Neuron (in vitro differentiated cells): ENCODE results near the gene NUDCD3.

Experiments used
- H2AFZ ChIP-seq: one replicate; pipeline ENCODE4 v1.6.1; 2013; ENCODE audit warnings: low read depth, mild to moderate bottlenecking, inconsistent platforms, low read length, moderate library complexity
- H3K27me3 ChIP-seq: one replicate; pipeline ENCODE4 v1.6.1; 2013; ENCODE audit warnings: low read length; ENCODE audit not compliant: insufficient read depth
- H3K36me3 ChIP-seq: one replicate; pipeline ENCODE4 v1.6.1; 2013; ENCODE audit warnings: low read length; ENCODE audit not compliant: insufficient read depth
- H3K4me1 ChIP-seq: one replicate; pipeline ENCODE4 v1.6.1; 2013; ENCODE audit warnings: low read length; ENCODE audit not compliant: insufficient read depth
- H3K4me3 ChIP-seq: 2 replicates; pipeline ENCODE4 v1.5.1; 2013; ENCODE audit warnings: mild to moderate bottlenecking, low read length, moderate library complexity
- H3K9me3 ChIP-seq: one replicate; pipeline ENCODE4 v1.6.1; 2013; ENCODE audit warnings: low read length

The NUDCD3 gene

DNA sequence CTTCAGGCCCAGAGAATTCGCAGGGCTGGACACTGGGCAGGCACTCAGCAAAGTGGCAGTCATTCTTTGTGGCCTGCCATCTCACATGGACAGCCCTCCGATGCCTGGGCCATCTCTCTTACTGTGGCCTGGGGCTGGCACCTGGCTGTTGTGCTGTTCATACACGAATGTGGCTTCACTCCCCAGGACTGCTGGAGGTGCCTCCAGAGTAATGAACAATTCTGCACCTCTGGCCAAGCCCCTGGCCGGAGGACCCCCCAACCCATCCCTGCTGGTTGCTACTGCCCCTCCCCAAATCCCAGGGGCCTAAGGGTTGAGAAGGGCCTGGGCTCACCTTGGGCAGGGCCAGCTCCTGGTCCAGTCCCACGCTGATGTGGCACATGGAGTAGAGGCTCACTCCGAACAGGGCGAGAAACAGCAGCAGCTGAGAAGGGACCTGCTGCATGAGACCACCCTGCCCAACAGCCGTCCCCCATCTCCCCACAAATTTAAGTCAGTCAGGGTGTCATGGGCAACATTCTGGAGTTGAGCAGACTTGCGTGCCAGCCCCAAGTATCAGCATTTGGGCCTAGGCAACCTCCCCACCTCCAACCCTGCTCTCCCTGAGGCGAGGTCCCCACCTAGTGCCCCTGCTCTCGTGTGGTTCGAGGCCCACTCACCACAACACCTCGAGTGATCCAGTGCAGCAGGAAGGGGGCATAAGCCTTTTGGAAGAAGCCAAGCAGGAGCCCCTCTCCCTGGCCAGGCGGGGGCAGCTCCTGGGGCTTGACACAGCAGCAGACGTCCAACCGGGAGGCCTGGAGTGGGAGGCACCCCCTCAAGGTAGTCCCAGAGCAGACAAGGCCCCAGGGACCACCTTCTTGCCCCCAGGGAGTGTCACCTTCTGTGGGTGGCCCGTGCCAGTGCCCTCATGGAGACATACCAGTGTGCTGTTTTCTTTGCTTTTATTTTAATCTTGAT, 41.2 kb upstream of the NUDCD3 start:
- no peaks in the 10 kb centered on the region for H3K36me3 ChIP-seq
- peaks cover 3% of the 10 kb centered on the region for H3K27me3 ChIP-seq
- H3K9me3 ChIP-seq = no peaks in the 10 kb centered on the region
- H3K4me3 ChIP-seq = no peak overlapping the region
- no peak overlapping the region for H2AFZ ChIP-seq
- no peaks in the 10 kb centered on the region for H3K4me1 ChIP-seq

- no peaks in the 10 kb centered on the region for H3K9me3 ChIP-seq
- no peaks in the 10 kb centered on the region for H3K4me1 ChIP-seq
- no peak overlapping the region for H3K4me3 ChIP-seq
- no peaks in the 10 kb centered on the region for H3K36me3 ChIP-seq
- H3K27me3 ChIP-seq = peaks cover 3% of the 10 kb centered on the region
- no peak overlapping the region for H2AFZ ChIP-seq
These were observed 40.5 kb upstream of the NUDCD3 start for GRCh38 chr7:44530990-44531389.

GRCh38 chr7:44524811-44525388, 34.4 kb upstream of the NUDCD3 start:
- no peaks in the 10 kb centered on the region for H3K9me3 ChIP-seq
- no peak overlapping the region for H2AFZ ChIP-seq
- H3K4me1 ChIP-seq = no peaks in the 10 kb centered on the region
- peaks cover 12% of the 10 kb centered on the region for H3K27me3 ChIP-seq
- H3K4me3 ChIP-seq = no peak overlapping the region
- H3K36me3 ChIP-seq = no peaks in the 10 kb centered on the region

DNA sequence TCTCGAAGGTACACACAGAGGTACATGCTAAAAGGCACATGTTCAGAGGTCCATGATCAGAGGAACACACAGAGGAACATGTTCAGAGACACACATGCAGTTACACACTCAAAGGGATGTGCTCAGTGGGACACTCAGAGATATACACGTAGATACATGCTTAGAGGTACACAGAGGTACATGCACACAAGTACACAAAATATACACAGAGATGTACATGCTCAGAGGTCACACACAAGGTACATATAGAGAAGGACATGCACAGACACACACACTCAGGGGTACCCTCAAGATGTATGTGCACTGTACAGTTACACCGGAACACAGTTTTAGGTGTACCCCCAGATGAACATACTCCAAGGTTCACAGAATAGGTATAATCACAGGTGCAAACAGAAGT, 31.9 kb upstream of the NUDCD3 start:
- Histone ChIP-seq H3K36me3 (no peaks in the 10 kb centered on the region), H2AFZ (no peak overlapping the region), H3K9me3 (no peaks in the 10 kb centered on the region), H3K27me3 (peaks cover 12% of the 10 kb centered on the region), H3K4me3 (no peak overlapping the region), H3K4me1 (no peaks in the 10 kb centered on the region)

DNA sequence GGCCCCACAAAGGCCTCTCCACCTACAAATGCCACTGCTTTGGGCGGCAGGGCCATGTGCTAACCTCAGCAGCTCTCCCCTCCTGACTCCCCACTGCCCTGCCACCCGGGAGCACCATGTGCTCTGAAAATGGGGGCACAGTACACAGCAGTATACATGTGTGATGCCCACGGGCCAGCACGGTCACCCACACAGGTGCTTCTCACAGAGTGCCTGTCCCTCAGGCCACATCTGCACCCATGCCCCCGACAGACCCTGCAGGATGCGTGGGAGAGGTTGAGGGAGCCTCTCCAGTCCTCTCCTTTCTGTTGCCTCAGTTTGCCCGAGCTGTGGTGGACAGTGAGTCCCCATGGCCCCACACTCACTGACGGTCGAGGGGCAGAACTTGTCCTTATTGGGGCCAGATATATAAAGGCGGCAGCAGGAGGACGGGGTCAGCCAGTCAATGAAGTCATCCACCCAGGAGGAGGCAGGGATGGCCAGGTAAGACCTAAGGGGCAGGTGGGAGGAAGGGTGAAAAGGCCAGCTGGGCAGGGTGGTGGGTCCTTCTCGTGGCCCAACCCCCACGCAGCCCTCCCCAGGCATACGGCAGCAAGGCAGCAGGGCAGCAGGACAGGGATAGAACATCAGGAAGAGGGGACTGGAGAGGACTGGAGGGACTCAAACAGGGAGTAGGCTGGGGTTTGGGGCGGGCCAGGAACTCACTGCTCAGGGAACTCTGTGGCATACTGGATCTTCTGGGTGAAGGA, 31.1 kb upstream of the NUDCD3 start:
- Histone ChIP-seq H2AFZ (no peak overlapping the region), H3K36me3 (no peaks in the 10 kb centered on the region), H3K4me3 (no peak overlapping the region), H3K4me1 (no peaks in the 10 kb centered on the region), H3K9me3 (no peaks in the 10 kb centered on the region), H3K27me3 (peaks cover 12% of the 10 kb centered on the region)

DNA sequence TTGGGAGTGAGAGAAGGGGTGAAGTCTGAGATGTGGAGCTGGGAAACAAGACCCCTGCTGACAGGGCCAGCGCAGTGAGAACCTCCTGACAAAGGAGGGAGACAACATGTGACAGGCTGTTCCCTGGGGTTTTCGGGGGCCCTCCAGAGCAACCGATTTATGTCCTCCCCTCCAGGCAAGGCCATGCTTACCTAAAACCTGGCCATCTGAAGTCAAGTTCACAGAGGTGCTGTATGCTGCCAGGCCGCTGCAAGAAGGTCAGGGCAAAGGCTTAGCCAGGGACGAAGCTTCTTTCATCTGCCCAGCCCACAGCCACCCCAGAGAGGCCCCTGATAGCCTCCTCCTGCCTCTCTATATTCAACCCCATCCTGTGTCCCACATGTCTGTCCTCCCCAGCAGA, 30.1 kb upstream of the NUDCD3 start:
- Histone ChIP-seq H3K9me3 (no peaks in the 10 kb centered on the region), H3K4me3 (no peak overlapping the region), H3K36me3 (no peaks in the 10 kb centered on the region), H3K4me1 (no peaks in the 10 kb centered on the region), H2AFZ (no peak overlapping the region), H3K27me3 (peaks cover 12% of the 10 kb centered on the region)

GRCh38 chr7:44519546-44519945, 29.1 kb upstream of the NUDCD3 start:
- no peaks in the 10 kb centered on the region for H3K36me3 ChIP-seq
- H3K4me1 ChIP-seq = no peaks in the 10 kb centered on the region
- H2AFZ ChIP-seq = no peak overlapping the region
- peaks cover 12% of the 10 kb centered on the region for H3K27me3 ChIP-seq
- no peaks in the 10 kb centered on the region for H3K9me3 ChIP-seq
- H3K4me3 ChIP-seq = no peak overlapping the region

DNA sequence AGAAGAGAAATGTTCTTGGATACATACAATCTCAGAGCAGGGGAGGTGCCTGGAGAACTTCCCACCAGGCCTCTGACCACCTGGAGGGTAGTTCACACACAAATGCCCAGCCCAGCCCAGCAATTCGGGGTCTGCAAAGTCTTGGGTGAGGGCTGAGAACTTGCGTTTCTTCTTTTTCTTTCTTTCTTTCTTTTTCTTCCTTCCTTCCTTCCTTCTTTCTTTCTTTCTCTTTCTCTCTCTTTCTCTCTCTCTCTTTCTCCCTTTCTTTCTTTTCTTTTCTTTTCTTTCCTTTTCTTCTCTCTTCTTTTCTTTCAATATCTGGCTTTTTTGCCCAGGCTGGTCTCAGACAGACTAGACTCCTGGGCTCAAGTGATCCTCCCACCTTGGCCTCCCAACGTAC, 28.3 kb upstream of the NUDCD3 start:
- no peak overlapping the region for H3K4me3 ChIP-seq
- H3K27me3 ChIP-seq = peaks cover 12% of the 10 kb centered on the region
- H3K4me1 ChIP-seq = no peaks in the 10 kb centered on the region
- H3K9me3 ChIP-seq = no peaks in the 10 kb centered on the region
- no peak overlapping the region for H2AFZ ChIP-seq
- H3K36me3 ChIP-seq = no peaks in the 10 kb centered on the region

DNA sequence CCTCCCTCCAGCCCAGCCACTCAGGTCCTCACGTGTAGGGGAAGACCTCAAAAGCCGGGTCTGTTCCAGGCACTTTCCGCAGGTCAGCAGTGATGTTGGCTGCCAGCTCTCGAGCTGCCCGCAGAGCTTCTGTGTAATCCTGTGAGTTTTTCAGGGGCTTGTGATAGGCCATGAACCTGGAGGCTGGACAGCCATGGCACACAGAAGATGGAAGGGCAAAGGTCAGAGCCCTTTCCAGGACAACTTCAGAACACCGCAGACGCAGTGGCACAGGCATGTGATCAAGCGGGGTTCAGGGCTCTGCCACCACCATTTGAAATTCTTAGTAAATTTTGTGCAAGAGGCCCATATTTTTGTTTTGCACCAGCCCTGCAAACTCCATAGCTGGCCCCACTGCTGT, 26.7 kb upstream of the NUDCD3 start:
- H3K4me1 ChIP-seq = no peaks in the 10 kb centered on the region
- H3K9me3 ChIP-seq = no peaks in the 10 kb centered on the region
- peaks cover 11% of the 10 kb centered on the region for H3K27me3 ChIP-seq
- no peak overlapping the region for H2AFZ ChIP-seq
- H3K36me3 ChIP-seq = no peaks in the 10 kb centered on the region
- no peak overlapping the region for H3K4me3 ChIP-seq

- Histone ChIP-seq H3K4me1 (peaks cover 2% of the 10 kb centered on the region), H2AFZ (no peak overlapping the region), H3K36me3 (no peaks in the 10 kb centered on the region), H3K27me3 (peaks cover 9% of the 10 kb centered on the region), H3K9me3 (no peaks in the 10 kb centered on the region), H3K4me3 (no peak overlapping the region)
These were observed 25.3 kb upstream of the NUDCD3 start for GRCh38 chr7:44515590-44516268.

DNA sequence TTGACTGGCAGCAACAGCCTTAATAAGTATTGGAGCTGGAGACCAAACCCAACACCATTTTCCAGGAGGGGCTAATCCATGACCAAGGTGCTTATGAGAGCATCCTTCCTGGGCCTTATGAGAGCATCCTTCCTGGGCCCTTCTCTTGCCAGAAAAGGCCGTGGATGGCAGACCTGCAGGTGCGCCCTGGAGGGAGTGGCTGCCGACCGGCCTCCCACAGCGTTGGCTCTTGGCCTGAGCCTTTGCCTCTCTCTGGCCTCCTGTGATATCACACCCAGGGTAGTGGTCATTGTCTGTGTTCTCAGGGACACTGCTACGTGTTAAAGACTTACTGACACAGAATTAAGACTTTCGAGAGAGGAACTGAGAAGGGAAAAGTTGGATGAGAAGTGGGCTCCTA, 22.3 kb upstream of the NUDCD3 start:
- Histone ChIP-seq H3K9me3 (no peaks in the 10 kb centered on the region), H3K4me1 (peaks cover 2% of the 10 kb centered on the region), H3K27me3 (peaks cover 3% of the 10 kb centered on the region), H3K4me3 (no peak overlapping the region), H2AFZ (no peak overlapping the region), H3K36me3 (no peaks in the 10 kb centered on the region)

GRCh38 chr7:44511863-44512468, 21.5 kb upstream of the NUDCD3 start:
- H2AFZ ChIP-seq = no peak overlapping the region
- H3K9me3 ChIP-seq = no peaks in the 10 kb centered on the region
- no peak overlapping the region for H3K4me3 ChIP-seq
- H3K36me3 ChIP-seq = no peaks in the 10 kb centered on the region
- H3K27me3 ChIP-seq = peaks cover 3% of the 10 kb centered on the region
- H3K4me1 ChIP-seq = peaks cover 2% of the 10 kb centered on the region
